Measurements from ENCODE around the gene SYT15.
"Not testable (repeated sequence)": the region's sequence is repeated elsewhere in the genome, so short reads cannot be mapped to it uniquely, and the experiment has no call there.

The SYT15 gene

GRCh38 chr10:46579378-46579777, 450 bp downstream of the SYT15 start:
- not testable (repeated sequence) for H3K4me2 ChIP-seq (ENCODE audit: low read length); H3K4me1 ChIP-seq (ENCODE audit: control insufficient read depth, low read length); H3K27ac ChIP-seq (ENCODE audit: low read depth, low read length); H3K4me3 ChIP-seq (ENCODE audit: low read length); H3K9me2 ChIP-seq (replicated peaks; ENCODE audit: control insufficient read depth, low read length); H3K36me3 ChIP-seq (ENCODE audit: control insufficient read depth, low read length); H3K27me3 ChIP-seq (ENCODE audit: control insufficient read depth, low read length); H3K79me2 ChIP-seq (ENCODE audit: control insufficient read depth, low read length); H3K9me3 ChIP-seq (ENCODE audit: control insufficient read depth, insufficient read depth, low read length); H4K20me1 ChIP-seq (ENCODE audit: control insufficient read depth, insufficient read depth, low read depth, low read length); H3F3A ChIP-seq (ENCODE audit: control insufficient read depth, insufficient read depth)

DNA sequence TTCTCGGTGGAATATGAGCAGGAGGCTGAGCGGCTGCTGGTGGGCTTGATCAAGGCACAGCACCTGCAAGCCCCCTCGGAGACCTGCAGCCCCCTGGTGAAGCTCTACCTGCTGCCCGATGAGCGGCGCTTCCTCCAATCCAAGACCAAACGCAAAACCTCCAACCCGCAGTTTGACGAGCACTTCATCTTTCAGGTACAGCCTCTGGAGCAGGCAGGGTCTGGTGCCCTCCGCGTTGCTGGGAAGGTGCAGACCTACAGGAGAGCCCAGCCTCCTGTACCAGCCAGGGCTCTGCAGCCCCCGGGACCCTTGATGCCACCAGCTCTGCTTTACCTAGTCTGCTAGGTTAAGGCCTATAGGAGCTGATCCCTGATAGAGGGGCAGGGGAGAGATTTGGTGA, 3.1 kb downstream of the SYT15 start:
- not testable (repeated sequence) for H3K27me3 ChIP-seq (ENCODE audit: control insufficient read depth, low read length); H3K4me1 ChIP-seq (ENCODE audit: control insufficient read depth, low read length); H3K27ac ChIP-seq (ENCODE audit: low read depth, low read length); H3K36me3 ChIP-seq (ENCODE audit: control insufficient read depth, low read length); H3F3A ChIP-seq (ENCODE audit: control insufficient read depth, insufficient read depth); H3K79me2 ChIP-seq (ENCODE audit: control insufficient read depth, low read length); H3K9me3 ChIP-seq (ENCODE audit: control insufficient read depth, insufficient read depth, low read length); H3K4me3 ChIP-seq (ENCODE audit: low read length); H3K9me2 ChIP-seq (replicated peaks; ENCODE audit: control insufficient read depth, low read length); H4K20me1 ChIP-seq (ENCODE audit: control insufficient read depth, insufficient read depth, low read depth, low read length); H3K4me2 ChIP-seq (ENCODE audit: low read length)

- not testable (repeated sequence) for H3K79me2 ChIP-seq (ENCODE audit: control insufficient read depth, low read length); H3K36me3 ChIP-seq (ENCODE audit: control insufficient read depth, low read length); H3K27me3 ChIP-seq (ENCODE audit: control insufficient read depth, low read length); H3K4me3 ChIP-seq (ENCODE audit: low read length); H3K4me2 ChIP-seq (ENCODE audit: low read length); H3K9me2 ChIP-seq (replicated peaks; ENCODE audit: control insufficient read depth, low read length); H4K20me1 ChIP-seq (ENCODE audit: control insufficient read depth, insufficient read depth, low read depth, low read length); H3F3A ChIP-seq (ENCODE audit: control insufficient read depth, insufficient read depth); H3K27ac ChIP-seq (ENCODE audit: low read depth, low read length); H3K9me3 ChIP-seq (ENCODE audit: control insufficient read depth, insufficient read depth, low read length); H3K4me1 ChIP-seq (ENCODE audit: control insufficient read depth, low read length)
Observed at GRCh38 chr10:46582568-46582967, 3.6 kb downstream of the SYT15 start.

DNA sequence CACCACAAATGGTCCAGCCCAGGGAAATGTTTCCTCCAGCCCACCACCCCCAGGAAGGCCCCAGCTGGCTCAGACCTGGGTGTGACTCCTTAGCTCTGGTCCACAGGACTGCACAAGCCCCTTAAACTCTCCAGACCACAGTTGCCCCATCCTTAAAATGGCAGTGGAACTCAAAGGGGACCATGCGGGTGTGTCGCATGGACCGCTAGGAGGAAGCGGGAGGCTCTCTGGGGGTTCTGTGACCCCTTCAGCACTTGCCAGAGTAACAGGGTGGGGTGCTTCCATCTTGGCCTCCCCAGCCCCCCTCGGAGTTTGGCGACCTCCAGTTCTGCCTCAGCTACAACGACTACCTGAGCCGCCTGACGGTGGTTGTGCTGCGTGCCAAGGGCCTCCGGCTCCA, 5.3 kb downstream of the SYT15 start:
- H3K9me2 ChIP-seq (replicated peaks; ENCODE audit: control insufficient read depth, low read length): not testable (repeated sequence)

DNA sequence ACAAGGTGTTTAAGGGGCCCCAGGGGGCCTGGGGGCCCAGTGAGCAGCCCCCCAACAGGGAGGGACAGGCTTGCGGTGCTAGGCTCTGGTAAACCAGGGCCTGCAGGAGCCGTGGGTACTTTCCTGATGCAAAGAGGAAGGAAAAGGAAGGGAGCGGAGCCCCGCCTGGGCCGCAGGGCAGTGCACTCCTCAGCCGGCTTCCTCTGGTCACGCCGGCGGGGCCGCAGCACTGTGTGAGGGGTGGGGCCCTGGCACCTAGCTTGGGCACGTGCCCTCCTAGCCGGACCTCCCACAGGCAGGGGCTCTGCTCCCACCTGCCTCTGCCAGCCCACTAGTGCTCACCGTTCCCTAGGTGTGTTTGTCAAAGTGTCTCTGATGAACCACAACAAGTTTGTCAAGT, 6.3 kb downstream of the SYT15 start:
- not testable (repeated sequence) for H3K9me3 ChIP-seq (ENCODE audit: control insufficient read depth, insufficient read depth, low read length); H4K20me1 ChIP-seq (ENCODE audit: control insufficient read depth, insufficient read depth, low read depth, low read length); H3K4me1 ChIP-seq (ENCODE audit: control insufficient read depth, low read length); H3F3A ChIP-seq (ENCODE audit: control insufficient read depth, insufficient read depth); H3K27me3 ChIP-seq (ENCODE audit: control insufficient read depth, low read length); H3K27ac ChIP-seq (ENCODE audit: low read depth, low read length); H3K36me3 ChIP-seq (ENCODE audit: control insufficient read depth, low read length); H3K4me2 ChIP-seq (ENCODE audit: low read length); H3K4me3 ChIP-seq (ENCODE audit: low read length); H3K9me2 ChIP-seq (replicated peaks; ENCODE audit: control insufficient read depth, low read length); H3K79me2 ChIP-seq (ENCODE audit: control insufficient read depth, low read length)

More for the DNA sequence above, 5.3 kb downstream of the SYT15 start:
- not testable (repeated sequence) for H3K36me3 ChIP-seq (ENCODE audit: control insufficient read depth, low read length); H3K9me3 ChIP-seq (ENCODE audit: control insufficient read depth, insufficient read depth, low read length); H3F3A ChIP-seq (ENCODE audit: control insufficient read depth, insufficient read depth); H4K20me1 ChIP-seq (ENCODE audit: control insufficient read depth, insufficient read depth, low read depth, low read length); H3K4me1 ChIP-seq (ENCODE audit: control insufficient read depth, low read length); H3K27ac ChIP-seq (ENCODE audit: low read depth, low read length); H3K79me2 ChIP-seq (ENCODE audit: control insufficient read depth, low read length); H3K4me2 ChIP-seq (ENCODE audit: low read length); H3K27me3 ChIP-seq (ENCODE audit: control insufficient read depth, low read length); H3K4me3 ChIP-seq (ENCODE audit: low read length)

DNA sequence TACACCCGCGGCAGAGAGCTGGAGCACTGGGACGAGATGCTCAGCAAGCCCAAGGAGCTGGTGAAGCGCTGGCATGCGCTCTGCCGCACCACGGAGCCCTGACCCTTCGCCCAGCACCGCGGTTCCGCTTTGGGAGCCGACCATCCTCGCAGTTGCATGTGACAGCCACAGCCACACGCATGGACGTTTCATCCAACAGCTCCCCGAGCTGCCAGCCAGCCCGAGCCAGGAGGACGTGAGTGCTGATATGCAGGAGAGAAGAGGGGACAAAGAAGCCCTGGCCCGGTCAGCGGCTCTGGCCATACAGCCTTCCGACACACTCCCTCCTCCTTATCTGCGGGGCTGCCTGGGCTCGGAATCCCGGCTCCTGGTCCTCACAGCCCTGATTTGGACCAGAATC, 8.6 kb downstream of the SYT15 start:
- not testable (repeated sequence) for H3K36me3 ChIP-seq (ENCODE audit: control insufficient read depth, low read length); H3K27me3 ChIP-seq (ENCODE audit: control insufficient read depth, low read length); H3K4me2 ChIP-seq (ENCODE audit: low read length); H3K4me1 ChIP-seq (ENCODE audit: control insufficient read depth, low read length); H3K9me2 ChIP-seq (replicated peaks; ENCODE audit: control insufficient read depth, low read length); H3F3A ChIP-seq (ENCODE audit: control insufficient read depth, insufficient read depth); H3K4me3 ChIP-seq (ENCODE audit: low read length); H3K27ac ChIP-seq (ENCODE audit: low read depth, low read length); H3K79me2 ChIP-seq (ENCODE audit: control insufficient read depth, low read length); H3K9me3 ChIP-seq (ENCODE audit: control insufficient read depth, insufficient read depth, low read length); H4K20me1 ChIP-seq (ENCODE audit: control insufficient read depth, insufficient read depth, low read depth, low read length)

- not testable (repeated sequence) for H3K36me3 ChIP-seq (ENCODE audit: control insufficient read depth, low read length); H3K27me3 ChIP-seq (ENCODE audit: control insufficient read depth, low read length); H3K27ac ChIP-seq (ENCODE audit: low read depth, low read length); H3K79me2 ChIP-seq (ENCODE audit: control insufficient read depth, low read length); H3K9me3 ChIP-seq (ENCODE audit: control insufficient read depth, insufficient read depth, low read length); H3K9me2 ChIP-seq (replicated peaks; ENCODE audit: control insufficient read depth, low read length); H3K4me3 ChIP-seq (ENCODE audit: low read length); H3K4me2 ChIP-seq (ENCODE audit: low read length); H3K4me1 ChIP-seq (ENCODE audit: control insufficient read depth, low read length); H4K20me1 ChIP-seq (ENCODE audit: control insufficient read depth, insufficient read depth, low read depth, low read length); H3F3A ChIP-seq (ENCODE audit: control insufficient read depth, insufficient read depth)
Observed at GRCh38 chr10:46588221-46588620, 9.3 kb downstream of the SYT15 start.

GRCh38 chr10:46589589-46589988, 10.7 kb downstream of the SYT15 start:
- not testable (repeated sequence) for H3K4me1 ChIP-seq (ENCODE audit: control insufficient read depth, low read length); H3K27me3 ChIP-seq (ENCODE audit: control insufficient read depth, low read length); H4K20me1 ChIP-seq (ENCODE audit: control insufficient read depth, insufficient read depth, low read depth, low read length); H3K79me2 ChIP-seq (ENCODE audit: control insufficient read depth, low read length); H3K9me3 ChIP-seq (ENCODE audit: control insufficient read depth, insufficient read depth, low read length); H3K4me2 ChIP-seq (ENCODE audit: low read length); H3K27ac ChIP-seq (ENCODE audit: low read depth, low read length); H3K36me3 ChIP-seq (ENCODE audit: control insufficient read depth, low read length); H3F3A ChIP-seq (ENCODE audit: control insufficient read depth, insufficient read depth); H3K9me2 ChIP-seq (replicated peaks; ENCODE audit: control insufficient read depth, low read length); H3K4me3 ChIP-seq (ENCODE audit: low read length)

GRCh38 chr10:46591053-46591452, 12.1 kb downstream of the SYT15 start:
- not testable (repeated sequence) for H3K36me3 ChIP-seq (ENCODE audit: control insufficient read depth, low read length); H3K4me1 ChIP-seq (ENCODE audit: control insufficient read depth, low read length); H3K9me2 ChIP-seq (replicated peaks; ENCODE audit: control insufficient read depth, low read length); H3K9me3 ChIP-seq (ENCODE audit: control insufficient read depth, insufficient read depth, low read length); H3F3A ChIP-seq (ENCODE audit: control insufficient read depth, insufficient read depth); H3K4me3 ChIP-seq (ENCODE audit: low read length); H3K27me3 ChIP-seq (ENCODE audit: control insufficient read depth, low read length); H3K79me2 ChIP-seq (ENCODE audit: control insufficient read depth, low read length); H3K27ac ChIP-seq (ENCODE audit: low read depth, low read length); H3K4me2 ChIP-seq (ENCODE audit: low read length); H4K20me1 ChIP-seq (ENCODE audit: control insufficient read depth, insufficient read depth, low read depth, low read length)
